ENCODE data around the gene PIK3R2.

DNA sequence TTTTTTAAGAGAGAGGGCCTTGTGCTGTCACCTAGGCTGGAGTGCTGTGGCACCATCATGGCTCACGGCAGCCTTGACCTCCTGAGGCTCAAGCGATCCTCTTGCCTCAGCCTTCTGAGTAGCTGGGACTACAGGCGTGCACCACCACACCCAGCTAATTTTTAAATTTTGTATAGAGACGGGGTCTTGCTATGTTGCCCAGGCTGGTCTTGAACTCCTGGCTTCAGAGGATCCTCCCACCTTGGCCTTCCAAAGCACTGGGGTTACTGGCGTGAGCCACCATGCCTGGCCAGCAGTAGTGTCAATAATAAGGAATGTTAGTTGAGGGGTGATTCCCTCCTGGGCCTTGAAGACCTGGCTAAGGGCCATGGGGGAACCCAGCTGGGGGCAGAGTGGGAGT, 31.8 kb upstream of the PIK3R2 start:
- no peak for TF ChIP-seq POLR2A (IDR thresholded peaks at IDR 0.05)
- TF ChIP-seq, protein P1, sequence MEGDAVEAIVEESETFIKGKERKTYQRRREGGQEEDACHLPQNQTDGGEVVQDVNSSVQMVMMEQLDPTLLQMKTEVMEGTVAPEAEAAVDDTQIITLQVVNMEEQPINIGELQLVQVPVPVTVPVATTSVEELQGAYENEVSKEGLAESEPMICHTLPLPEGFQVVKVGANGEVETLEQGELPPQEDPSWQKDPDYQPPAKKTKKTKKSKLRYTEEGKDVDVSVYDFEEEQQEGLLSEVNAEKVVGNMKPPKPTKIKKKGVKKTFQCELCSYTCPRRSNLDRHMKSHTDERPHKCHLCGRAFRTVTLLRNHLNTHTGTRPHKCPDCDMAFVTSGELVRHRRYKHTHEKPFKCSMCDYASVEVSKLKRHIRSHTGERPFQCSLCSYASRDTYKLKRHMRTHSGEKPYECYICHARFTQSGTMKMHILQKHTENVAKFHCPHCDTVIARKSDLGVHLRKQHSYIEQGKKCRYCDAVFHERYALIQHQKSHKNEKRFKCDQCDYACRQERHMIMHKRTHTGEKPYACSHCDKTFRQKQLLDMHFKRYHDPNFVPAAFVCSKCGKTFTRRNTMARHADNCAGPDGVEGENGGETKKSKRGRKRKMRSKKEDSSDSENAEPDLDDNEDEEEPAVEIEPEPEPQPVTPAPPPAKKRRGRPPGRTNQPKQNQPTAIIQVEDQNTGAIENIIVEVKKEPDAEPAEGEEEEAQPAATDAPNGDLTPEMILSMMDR (IDR thresholded peaks at IDR 0.05) = no peak
- TF ChIP-seq POLR2AphosphoS5 (IDR thresholded peaks at IDR 0.05) = no peak
- TF ChIP-seq EP300 (IDR thresholded peaks at IDR 0.05; ENCODE audit: low read depth) = no peak

Measured in transverse colon (tissue), 4 donors.